Hematopoietic multipotent progenitor cell (in vitro differentiated cells): ENCODE measurements around the gene CLTCL1. TPM values are rescaled to one million over a fixed set of nuclear protein-coding genes. Genes with fewer than 3 reads are reported as not detected.
"Not testable (repeated sequence)": the region's sequence is repeated elsewhere in the genome, so short reads cannot be mapped to it uniquely, and the experiment has no call there.

Experiments
- DNase-seq, 3 donors: peaks; one replicate each; pipeline ENCODE4 v3.0.0-alpha.2; 2011 to 2015; ENCODE audit warnings: low read depth in 2 of 3, low spot score in 2 of 3
- total RNA-seq: library from RNA; depleted of rRNA; stranded (reverse); fragments of >200 nt; gene quantifications from one replicate; pipeline ENCODE4 v1.2.3, GENCODE V29; 2012

The CLTCL1 gene
- total RNA-seq, 1 donor, result 1.6 TPM

- DNase-seq, result not testable (repeated sequence)
These were observed 35.2 kb downstream of the CLTCL1 start for GRCh38 chr22:19256362-19256761.

DNA sequence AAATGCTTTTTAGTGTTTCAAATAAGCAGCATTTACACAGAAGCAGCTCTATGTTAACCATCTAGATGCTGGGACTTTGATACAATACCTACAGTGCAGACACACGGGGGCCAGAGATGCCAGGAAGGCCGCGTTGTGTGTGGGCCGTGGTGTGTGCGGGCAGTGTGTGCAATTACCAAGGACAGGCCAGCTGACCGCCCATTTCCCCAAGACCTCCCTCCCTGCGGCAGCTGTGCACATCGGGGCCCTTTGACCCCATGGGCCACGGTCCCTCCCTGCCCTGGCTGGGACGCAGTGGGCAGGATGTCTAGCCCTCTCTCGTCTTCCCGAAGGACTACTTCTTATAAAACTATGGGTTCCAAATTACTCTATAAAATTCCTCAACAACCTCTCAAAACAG lies 38.4 kb downstream of the CLTCL1 start:
- no peak for DNase-seq

GRCh38 chr22:19244600-19245352 lies 46.7 kb downstream of the CLTCL1 start:
- DNase-seq, result no peak

DNA sequence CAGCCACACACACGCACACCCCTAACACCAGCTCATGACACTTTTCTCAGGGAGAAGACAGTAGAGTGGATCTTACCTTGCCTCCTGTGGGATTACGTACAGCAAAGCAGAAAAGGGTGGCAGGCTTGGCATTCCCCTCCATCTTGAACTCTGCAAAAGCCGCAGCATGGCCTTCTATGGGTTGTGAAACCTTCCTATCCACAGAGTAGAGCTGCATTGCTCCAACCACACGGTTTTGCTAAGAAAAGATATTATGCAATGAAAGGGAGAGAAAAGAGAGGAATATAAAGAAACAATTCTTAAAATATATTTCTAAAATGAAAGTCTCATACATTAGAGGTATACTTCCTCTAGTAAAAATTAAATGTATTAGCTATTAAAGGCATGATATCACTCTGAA lies 48.8 kb downstream of the CLTCL1 start:
- no peak for DNase-seq

- no peak for DNase-seq
These were observed 50.0 kb downstream of the CLTCL1 start for GRCh38 chr22:19241593-19241906.

GRCh38 chr22:19240813-19241592 lies 50.5 kb downstream of the CLTCL1 start:
- no peak for DNase-seq

DNA sequence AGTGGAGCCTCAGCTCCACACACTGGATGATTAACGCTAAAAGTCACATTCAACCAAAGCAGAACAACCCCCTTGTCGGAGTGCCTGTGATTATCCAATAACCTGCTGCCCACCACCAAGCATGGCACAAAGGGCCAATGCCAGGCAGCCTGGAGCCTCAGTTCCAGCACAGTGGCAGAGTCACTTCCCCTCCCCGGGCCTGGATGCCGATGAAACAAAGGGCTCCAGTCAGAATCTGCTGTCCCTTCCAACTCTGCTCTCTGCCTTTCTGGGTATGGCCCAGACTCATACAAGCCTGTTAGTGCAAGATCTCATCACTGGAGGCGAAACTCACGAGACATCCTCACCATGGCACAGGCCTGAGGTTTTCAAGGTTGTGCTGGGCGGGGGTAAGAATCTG lies 52.1 kb downstream of the CLTCL1 start:
- DNase-seq, result no peak

GRCh38 chr22:19238900-19239299 lies 52.6 kb downstream of the CLTCL1 start:
- DNase-seq, result no peak

GRCh38 chr22:19235874-19236273 lies 55.6 kb downstream of the CLTCL1 start:
- no peak for DNase-seq

DNA sequence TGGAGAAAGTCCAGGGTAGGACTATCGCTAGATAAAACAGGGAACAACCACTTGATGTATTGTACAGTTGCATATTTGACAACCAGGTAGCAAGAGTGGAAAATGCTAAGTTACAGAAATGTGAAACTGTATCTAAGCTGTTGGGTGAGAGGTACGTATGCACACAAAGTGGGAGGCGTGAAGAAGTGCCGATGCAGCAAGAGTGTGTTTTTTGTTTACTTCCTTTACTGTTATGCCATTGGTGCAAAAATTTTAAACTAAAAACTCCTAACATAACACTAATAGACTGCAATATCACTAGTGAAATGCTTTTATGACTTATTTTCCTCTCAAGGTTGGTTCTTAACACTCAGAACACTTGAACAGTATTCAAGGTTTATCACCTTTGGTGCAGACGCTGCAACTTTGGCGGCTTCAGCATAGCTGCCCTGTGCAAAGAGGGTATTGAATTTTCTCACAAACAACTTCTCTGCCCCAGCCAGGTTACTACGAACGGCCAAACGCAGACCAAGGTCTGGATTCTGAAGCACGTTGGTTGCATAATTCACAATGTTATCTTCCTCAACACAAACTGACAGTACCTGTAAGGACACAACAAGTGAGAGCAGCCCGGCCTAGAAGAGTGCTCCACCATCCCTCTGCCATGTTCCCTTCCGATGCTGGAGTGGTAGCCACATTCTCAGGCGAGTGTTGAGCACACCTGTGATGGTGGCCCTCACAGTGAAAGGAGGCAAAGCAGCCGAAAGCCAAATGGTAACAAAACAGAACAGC lies 57.2 kb downstream of the CLTCL1 start:
- no peak for DNase-seq

- DNase-seq, result no peak
These were observed 58.3 kb downstream of the CLTCL1 start for GRCh38 chr22:19233189-19233661.

GRCh38 chr22:19232623-19233022 lies 58.9 kb downstream of the CLTCL1 start:
- no peak for DNase-seq

GRCh38 chr22:19231986-19232385 lies 59.5 kb downstream of the CLTCL1 start:
- no peak for DNase-seq

GRCh38 chr22:19229600-19229999 lies 61.9 kb downstream of the CLTCL1 start:
- no peak for DNase-seq

GRCh38 chr22:19228179-19228578 lies 63.3 kb downstream of the CLTCL1 start:
- no peak for DNase-seq

DNA sequence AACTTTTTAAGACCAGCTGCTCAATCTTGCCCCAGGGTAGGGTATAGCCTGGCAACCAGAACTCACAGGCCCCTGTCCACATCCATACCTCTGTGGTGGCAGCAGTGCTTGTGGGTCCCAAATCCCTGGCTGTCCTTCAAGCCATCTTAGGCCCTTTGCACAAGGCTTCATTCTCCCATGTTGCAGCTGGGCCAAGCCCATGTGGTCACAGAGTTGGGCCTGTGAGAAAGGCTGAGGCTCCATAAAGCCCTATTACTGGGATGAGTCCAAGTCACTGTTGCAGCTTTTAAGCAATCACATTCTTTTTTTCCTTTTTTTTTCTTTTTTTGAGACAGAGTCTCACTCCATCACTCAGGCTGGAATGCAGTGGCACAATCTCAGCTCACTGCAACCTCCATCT lies 65.1 kb downstream of the CLTCL1 start:
- DNase-seq, result no peak

DNA sequence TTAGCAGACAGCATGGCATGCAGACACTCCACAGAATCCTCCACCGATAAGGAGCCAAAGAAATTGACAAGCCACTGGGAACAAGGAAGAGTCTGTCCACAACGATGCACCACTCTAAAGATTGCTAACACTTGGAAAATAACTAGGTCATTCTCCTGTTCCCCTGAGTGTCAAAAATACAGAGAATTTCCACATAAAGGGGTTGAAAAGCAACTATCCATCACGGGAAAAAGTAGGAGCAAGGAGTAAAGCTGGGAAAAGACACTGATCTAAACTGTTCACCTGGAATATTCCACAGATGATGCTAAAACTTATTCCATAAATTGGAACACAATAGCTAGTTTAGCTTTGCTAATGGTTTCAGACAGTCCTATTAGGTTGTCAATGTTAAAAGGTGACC lies 66.0 kb downstream of the CLTCL1 start:
- DNase-seq, result no peak

GRCh38 chr22:19224985-19225384 lies 66.5 kb downstream of the CLTCL1 start:
- DNase-seq, result no peak

GRCh38 chr22:19224557-19224956 lies 67.0 kb downstream of the CLTCL1 start:
- DNase-seq, result no peak

GRCh38 chr22:19223617-19224016 lies 67.9 kb downstream of the CLTCL1 start:
- DNase-seq, result no peak

GRCh38 chr22:19223110-19223509 lies 68.4 kb downstream of the CLTCL1 start:
- DNase-seq, result no peak
